IMR-90 (cell line): ENCODE results near the gene MYO1D. TPM values are rescaled to one million over a fixed set of nuclear protein-coding genes. Genes with fewer than 3 reads are reported as not detected.

ENCODE experiments used
- ATAC-seq: fragments of 200-7000 bp; cut with Tn5 transposase; 2 replicates; pipeline ENCODE4 v1.9.1; 2020; ENCODE audit warnings: low read depth, mild to moderate bottlenecking, moderate library complexity
- BruUV-seq: library from RNA; stranded (reverse); fragments of 400-500 nt; replicated peaks from 2 replicates; lab custom pipeline; 2021; lab: Mats Ljungman, UMichigan
- CTCF ChIA-PET: fragments of 300-600 bp; formaldehyde crosslinking; extraction: SDS; loops from one replicate; lab custom pipeline; 2021; ENCODE audit warnings: antibody characterized with exemption; lab: Yijun Ruan, JAX
- POLR2A ChIA-PET: fragments of 300-600 bp; sonication (Branson Sonifier 250); formaldehyde crosslinking; loops from one replicate; lab custom pipeline; 2022; ENCODE audit warnings: antibody characterized with exemption; ENCODE audit not compliant: unreplicated experiment; lab: Charles Lee
- DNase-seq: peaks from one replicate; pipeline ENCODE4 v3.0.0; 2013
- H2AFZ ChIP-seq: replicated peaks from 2 replicates; pipeline ENCODE3; 2013; ENCODE audit warnings: low read length, mild to moderate bottlenecking; ENCODE audit not compliant: poor library complexity
- H2AK5ac ChIP-seq: 2 replicates; pipeline ENCODE4 v1.6.1; 2013; ENCODE audit warnings: low read depth, low read length, inconsistent platforms
- H2AK9ac ChIP-seq: replicated peaks from 2 replicates; pipeline ENCODE3; 2013; ENCODE audit warnings: mild to moderate bottlenecking, low read depth, low read length, moderate library complexity; ENCODE audit not compliant: poor library complexity
- H2BK120ac ChIP-seq: 2 replicates; pipeline ENCODE4 v1.6.1; 2013; ENCODE audit warnings: low read depth, low read length, inconsistent platforms
- H2BK15ac ChIP-seq: 3 replicates; pipeline ENCODE4 v1.6.1; 2013; ENCODE audit warnings: low read depth, low read length, inconsistent platforms
- H2BK20ac ChIP-seq: 2 replicates; pipeline ENCODE4 v1.6.1; 2013; ENCODE audit warnings: low read depth, mild to moderate bottlenecking, inconsistent platforms, low read length, moderate library complexity
- H2BK5ac ChIP-seq: 2 replicates; pipeline ENCODE4 v1.6.1; 2013; ENCODE audit warnings: mild to moderate bottlenecking, low read depth, low read length, inconsistent platforms; ENCODE audit not compliant: poor library complexity, severe bottlenecking
- H3K14ac ChIP-seq: replicated peaks from 2 replicates; pipeline ENCODE4 v1.6.1; 2013; ENCODE audit warnings: low read depth, low read length, inconsistent platforms
- H3K18ac ChIP-seq: 2 replicates; pipeline ENCODE4 v1.6.1; 2013; ENCODE audit warnings: low read depth, low read length, control low read depth
- H3K23ac ChIP-seq: 2 replicates; pipeline ENCODE4 v1.6.1; 2013; ENCODE audit warnings: low read depth, low read length, inconsistent platforms
- H3K27ac ChIP-seq: 2 replicates; pipeline ENCODE4 v1.5.1; 2013; ENCODE audit warnings: mild to moderate bottlenecking, control low read depth, low read length; ENCODE audit not compliant: insufficient read depth
- H3K27me3 ChIP-seq: 2 replicates; pipeline ENCODE4 v1.6.1; 2013; ENCODE audit warnings: low read length; ENCODE audit not compliant: control insufficient read depth, insufficient read depth
- H3K36me3 ChIP-seq: 2 replicates; pipeline ENCODE4 v1.6.1; 2013; ENCODE audit warnings: low read length, mixed read lengths; ENCODE audit not compliant: control insufficient read depth, insufficient read depth
- H3K4ac ChIP-seq: 2 replicates; pipeline ENCODE4 v1.6.1; 2013; ENCODE audit warnings: low read depth, low read length, inconsistent platforms
- H3K4me1 ChIP-seq: 2 replicates; pipeline ENCODE4 v1.6.1; 2013; ENCODE audit warnings: low read length, mixed read lengths; ENCODE audit not compliant: control insufficient read depth, insufficient read depth
- H3K4me2 ChIP-seq: 2 replicates; pipeline ENCODE4 v1.6.1; 2013; ENCODE audit warnings: low read depth, mild to moderate bottlenecking, control low read depth, low read length, moderate library complexity
- H3K4me3 ChIP-seq: 2 replicates; pipeline ENCODE4 v1.5.1; 2013; ENCODE audit warnings: low read depth, mild to moderate bottlenecking, control low read depth, low read length, moderate library complexity; ENCODE audit not compliant: insufficient read depth
- H3K56ac ChIP-seq: 2 replicates; pipeline ENCODE4 v1.6.1; 2013; ENCODE audit warnings: low read length, inconsistent platforms; ENCODE audit not compliant: insufficient read depth; ENCODE audit errors: extremely low read depth
- H3K79me1 ChIP-seq, 2 experiments: 2 replicates each; pipeline ENCODE4 v1.6.1; 2013; ENCODE audit warnings: low read length in 2 of 2, inconsistent platforms in 1 of 2, low read depth in 1 of 2
- H3K9ac ChIP-seq: 2 replicates; pipeline ENCODE4 v1.6.1; 2013; ENCODE audit warnings: low read depth, low read length, control low read depth
- H3K9me1 ChIP-seq: 2 replicates; pipeline ENCODE4 v1.6.1; 2013; ENCODE audit warnings: low read length, inconsistent platforms; ENCODE audit not compliant: insufficient read depth
- H3K9me3 ChIP-seq: 2 replicates; pipeline ENCODE4 v1.6.1; 2013; ENCODE audit warnings: low read length; ENCODE audit not compliant: control insufficient read depth, insufficient read depth
- H4K20me1 ChIP-seq: 2 replicates; pipeline ENCODE4 v1.6.1; 2013; ENCODE audit warnings: low read length, inconsistent platforms; ENCODE audit not compliant: insufficient read depth
- H4K5ac ChIP-seq: 2 replicates; pipeline ENCODE4 v1.6.1; 2013; ENCODE audit warnings: mild to moderate bottlenecking, low read depth, low read length, control low read depth
- H4K8ac ChIP-seq, 2 experiments: 2 replicates each; pipeline ENCODE4 v1.6.1; 2013; ENCODE audit warnings: low read depth in 2 of 2, low read length in 2 of 2, control low read depth in 1 of 2, inconsistent platforms in 1 of 2
- H4K91ac ChIP-seq: 2 replicates; pipeline ENCODE4 v1.6.1; 2013; ENCODE audit warnings: low read depth, low read length, inconsistent platforms; ENCODE audit not compliant: insufficient read depth
- BHLHE40 ChIP-seq: fragments of 150-350 bp; IDR thresholded peaks from 2 replicates; pipeline ENCODE4 v1.6.1; 2016; ENCODE audit warnings: mild to moderate bottlenecking, low read depth, low read length
- CEBPB ChIP-seq: IDR thresholded peaks from 2 replicates; pipeline ENCODE4 v1.6.1; 2012; ENCODE audit warnings: low read depth, low read length, improper control_type of control experiment
- FOS ChIP-seq: fragments of 150-350 bp; IDR thresholded peaks from 2 replicates; pipeline ENCODE4 v1.6.1; 2016; ENCODE audit warnings: low read depth, low read length
- MAFK ChIP-seq: IDR thresholded peaks from 2 replicates; pipeline ENCODE4 v1.6.1; 2012; ENCODE audit warnings: low read depth, low read length, improper control_type of control experiment
- MAZ ChIP-seq: IDR thresholded peaks from 2 replicates; pipeline ENCODE4 v1.6.1; 2012; ENCODE audit warnings: low read depth, mild to moderate bottlenecking, low read length, improper control_type of control experiment, moderate library complexity, borderline replicate concordance
- MXI1 ChIP-seq: IDR thresholded peaks from 2 replicates; pipeline ENCODE4 v1.6.1; 2012; ENCODE audit warnings: low read depth, mild to moderate bottlenecking, low read length, moderate library complexity, borderline replicate concordance
- NFE2L2 ChIP-seq: fragments of 150-350 bp; IDR thresholded peaks from 2 replicates; pipeline ENCODE4 v1.6.1; 2016; ENCODE audit warnings: low read depth, mild to moderate bottlenecking, low read length
- POLR2A ChIP-seq: IDR thresholded peaks from 2 replicates; pipeline ENCODE4 v1.6.1; 2012; ENCODE audit warnings: mild to moderate bottlenecking, low read depth, low read length
- RAD21 ChIP-seq: IDR thresholded peaks from 2 replicates; pipeline ENCODE4 v1.6.1; 2012; ENCODE audit warnings: low read length, improper control_type of control experiment
- RCOR1 ChIP-seq: IDR thresholded peaks from 2 replicates; pipeline ENCODE4 v1.6.1; 2012; ENCODE audit warnings: mild to moderate bottlenecking, low read length, improper control_type of control experiment; ENCODE audit not compliant: insufficient replicate concordance
- RFX5 ChIP-seq: IDR thresholded peaks from 2 replicates; pipeline ENCODE4 v1.8.0; 2012; ENCODE audit warnings: low read depth, mild to moderate bottlenecking, low read length, moderate library complexity
- SMC3 ChIP-seq: fragments of 150-350 bp; IDR thresholded peaks from 2 replicates; pipeline ENCODE4 v1.6.1; 2016; ENCODE audit warnings: low read depth, mild to moderate bottlenecking, antibody characterized with exemption, low read length, moderate library complexity
- WGBS, 2 experiments: methylation state at CpG; one replicate each; pipeline versions ENCODE4 v1.1.5 to v1.1.7; 2013; ENCODE audit warnings: missing lambda C conversion rate in 2 of 2; ENCODE audit not compliant: insufficient read length in 1 of 2; ENCODE audit errors: extremely low coverage in 2 of 2; 5-methylcytosine and 5-hydroxymethylcytosine counted together
- dilution Hi-C: fragments of 300-500 bp; cut with HindIII; formaldehyde crosslinking; loops from one replicate; pipeline ENCODE4 v1.14.3; 2018; ENCODE audit warnings: low sequenced_read_pairs; ENCODE audit not compliant: unreplicated experiment
- in situ Hi-C: fragments of 300-500 bp; cut with MboI; formaldehyde crosslinking; loops from 3 replicates; pipeline ENCODE4 v1.14.3; 2019; ENCODE audit warnings: low sequenced_read_pairs, inconsistent platforms, mixed read lengths
- intact Hi-C: fragments of 100-400 bp; cut with micrococcal nuclease; formaldehyde crosslinking; loops from 2 replicates; pipeline ENCODE4 v1.10.0; 2022
- polyA plus RNA-seq, 3 experiments: library from polyadenylated mRNA; depleted of rRNA; stranded (reverse); fragments of >200 nt; gene quantifications; 2 replicates each; pipeline ENCODE4 v1.2.3, GENCODE V29; 2012; ENCODE audit warnings: low replicate concordance in 1 of 3
- total RNA-seq: library from RNA; depleted of rRNA; stranded (reverse); fragments of >200 nt; gene quantifications from 2 replicates; pipeline ENCODE4 v1.2.3, GENCODE V29; 2012
- TF ChIP-seq, protein P1 (sequence below): fragments of 150-350 bp; IDR thresholded peaks from 2 replicates; pipeline ENCODE4 v1.6.1; 2016; ENCODE audit warnings: low read depth, mild to moderate bottlenecking, low read length, moderate library complexity, borderline replicate concordance
- TF ChIP-seq, protein P2 (sequence below): fragments of 150-350 bp; IDR thresholded peaks from 2 replicates; pipeline ENCODE4 v1.6.1; 2017; ENCODE audit warnings: mild to moderate bottlenecking, antibody characterized with exemption, low read length, low read depth
- TF ChIP-seq, protein P3 (sequence below): conservative IDR thresholded peaks from 2 replicates; pipeline ENCODE4 v1.5.1; 2012; ENCODE audit warnings: mild to moderate bottlenecking, low read depth, low read length, improper control_type of control experiment

The MYO1D gene
- total and polyA plus RNA-seq, 2 of the 4 experiments (the other 2 are of a cell fraction): 0.63 to 0.90 TPM

DNA sequence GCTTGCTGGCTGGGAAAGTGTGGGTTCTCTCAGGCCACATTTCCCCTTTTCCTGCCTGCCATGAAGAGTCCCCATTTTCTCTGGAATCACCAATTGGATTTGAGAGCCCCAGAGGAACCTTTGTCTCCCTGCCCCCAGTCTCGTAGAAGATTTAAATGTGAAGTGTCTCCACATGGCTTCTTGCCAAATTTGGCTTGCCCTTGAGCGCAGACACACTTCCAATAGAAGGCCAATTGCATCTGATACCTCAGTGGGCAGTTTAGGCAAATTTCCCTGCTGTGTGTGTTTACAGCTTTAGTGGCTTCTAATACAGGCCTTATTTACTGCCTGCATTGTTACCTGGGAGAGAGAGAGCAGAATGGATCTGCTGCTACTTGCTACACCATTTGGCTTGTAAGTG is 360.5 kb downstream of the MYO1D start:
- H2BK20ac ChIP-seq: no peak overlapping the region
- H2AK9ac ChIP-seq: no peak overlapping the region
- ChIA-PET POLR2A (no interaction called here), CTCF (no interaction called here)
- no peaks in the 10 kb centered on the region for H3K9me3 ChIP-seq
- intact Hi-C loops: no loop called here
- no peaks in the 10 kb centered on the region for H3K36me3 ChIP-seq
- dilution Hi-C loops: no loop called here
- H2AFZ ChIP-seq: no peak overlapping the region
- no peak overlapping the region for H3K18ac ChIP-seq
- peaks cover 27% of the 10 kb centered on the region for H3K27me3 ChIP-seq
- no peak overlapping the region for H3K9ac ChIP-seq
- in situ Hi-C loops: no loop called here
- H4K5ac ChIP-seq: no peak overlapping the region
- no CpG with 5 or more reads among the region's 2 CpGs for WGBS, 2 experiments
- H2BK120ac ChIP-seq: no peak overlapping the region
- H3K14ac ChIP-seq: no peak overlapping the region
- ATAC-seq: no peak
- H3K9me1 ChIP-seq: peaks cover 2% of the 10 kb centered on the region; the same call in 1 of the 2 replicates
- H3K23ac ChIP-seq: no peak overlapping the region
- TF ChIP-seq RAD21 (no peak), CEBPB (no peak), POLR2A (no peak), FOS (no peak), MXI1 (no peak), RFX5 (no peak), RCOR1 (no peak), NFE2L2 (no peak), SMC3 (no peak), MAFK (no peak), MAZ (no peak), BHLHE40 (no peak)
- TF ChIP-seq, protein P1, sequence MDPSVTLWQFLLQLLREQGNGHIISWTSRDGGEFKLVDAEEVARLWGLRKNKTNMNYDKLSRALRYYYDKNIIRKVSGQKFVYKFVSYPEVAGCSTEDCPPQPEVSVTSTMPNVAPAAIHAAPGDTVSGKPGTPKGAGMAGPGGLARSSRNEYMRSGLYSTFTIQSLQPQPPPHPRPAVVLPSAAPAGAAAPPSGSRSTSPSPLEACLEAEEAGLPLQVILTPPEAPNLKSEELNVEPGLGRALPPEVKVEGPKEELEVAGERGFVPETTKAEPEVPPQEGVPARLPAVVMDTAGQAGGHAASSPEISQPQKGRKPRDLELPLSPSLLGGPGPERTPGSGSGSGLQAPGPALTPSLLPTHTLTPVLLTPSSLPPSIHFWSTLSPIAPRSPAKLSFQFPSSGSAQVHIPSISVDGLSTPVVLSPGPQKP: no peak
- TF ChIP-seq, protein P2, sequence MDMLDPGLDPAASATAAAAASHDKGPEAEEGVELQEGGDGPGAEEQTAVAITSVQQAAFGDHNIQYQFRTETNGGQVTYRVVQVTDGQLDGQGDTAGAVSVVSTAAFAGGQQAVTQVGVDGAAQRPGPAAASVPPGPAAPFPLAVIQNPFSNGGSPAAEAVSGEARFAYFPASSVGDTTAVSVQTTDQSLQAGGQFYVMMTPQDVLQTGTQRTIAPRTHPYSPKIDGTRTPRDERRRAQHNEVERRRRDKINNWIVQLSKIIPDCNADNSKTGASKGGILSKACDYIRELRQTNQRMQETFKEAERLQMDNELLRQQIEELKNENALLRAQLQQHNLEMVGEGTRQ: no peak
- TF ChIP-seq, protein P3, sequence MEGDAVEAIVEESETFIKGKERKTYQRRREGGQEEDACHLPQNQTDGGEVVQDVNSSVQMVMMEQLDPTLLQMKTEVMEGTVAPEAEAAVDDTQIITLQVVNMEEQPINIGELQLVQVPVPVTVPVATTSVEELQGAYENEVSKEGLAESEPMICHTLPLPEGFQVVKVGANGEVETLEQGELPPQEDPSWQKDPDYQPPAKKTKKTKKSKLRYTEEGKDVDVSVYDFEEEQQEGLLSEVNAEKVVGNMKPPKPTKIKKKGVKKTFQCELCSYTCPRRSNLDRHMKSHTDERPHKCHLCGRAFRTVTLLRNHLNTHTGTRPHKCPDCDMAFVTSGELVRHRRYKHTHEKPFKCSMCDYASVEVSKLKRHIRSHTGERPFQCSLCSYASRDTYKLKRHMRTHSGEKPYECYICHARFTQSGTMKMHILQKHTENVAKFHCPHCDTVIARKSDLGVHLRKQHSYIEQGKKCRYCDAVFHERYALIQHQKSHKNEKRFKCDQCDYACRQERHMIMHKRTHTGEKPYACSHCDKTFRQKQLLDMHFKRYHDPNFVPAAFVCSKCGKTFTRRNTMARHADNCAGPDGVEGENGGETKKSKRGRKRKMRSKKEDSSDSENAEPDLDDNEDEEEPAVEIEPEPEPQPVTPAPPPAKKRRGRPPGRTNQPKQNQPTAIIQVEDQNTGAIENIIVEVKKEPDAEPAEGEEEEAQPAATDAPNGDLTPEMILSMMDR: no peak
- H2AK5ac ChIP-seq: no peak overlapping the region
- H3K27ac ChIP-seq: no peak overlapping the region
- H4K91ac ChIP-seq: no peak overlapping the region
- BruUV-seq: no TSS peak
- H4K20me1 ChIP-seq: no peaks in the 10 kb centered on the region
- H2BK5ac ChIP-seq: no peak overlapping the region
- no peak overlapping the region for H3K56ac ChIP-seq
- H4K8ac ChIP-seq: no peak overlapping the region
- no peak overlapping the region for H3K4me2 ChIP-seq
- no peak for DNase-seq
- H3K4ac ChIP-seq: no peak overlapping the region
- no peaks in the 10 kb centered on the region for H3K79me1 ChIP-seq
- no peaks in the 10 kb centered on the region; the same call in 1 of the 2 replicates for H3K4me1 ChIP-seq
- no peak overlapping the region for H2BK15ac ChIP-seq
- H3K4me3 ChIP-seq: no peak overlapping the region
